ENCODE data around the gene USP40.

Gene USP40

GRCh38 chr2:233469261-233470010 is 97.1 kb downstream of the USP40 start:
- no peaks in the 10 kb centered on the region for H3K27me3 ChIP-seq (ENCODE audit: insufficient read depth, low read length, poor library complexity, severe bottlenecking)
- H3K9me2 ChIP-seq (replicated peaks; ENCODE audit: low read depth, low read length), result no peaks in the 10 kb centered on the region
- H3F3A ChIP-seq (ENCODE audit: low read depth), result no peaks in the 10 kb centered on the region
- peaks cover 56% of the 10 kb centered on the region; the same call in 1 of the 2 replicates for H3K36me3 ChIP-seq (ENCODE audit: insufficient read depth, low read length)
- H3K4me3 ChIP-seq (ENCODE audit: low read length, poor library complexity, severe bottlenecking), result no peak overlapping the region
- no peak overlapping the region for H3K4me2 ChIP-seq (ENCODE audit: low read depth, low read length, poor library complexity, severe bottlenecking)
- TF ChIP-seq CTCF (conservative IDR thresholded peaks at IDR 0.05; ENCODE audit: low read length) (no peak), EZH2phosphoT487 (IDR thresholded peaks at IDR 0.05; ENCODE audit: borderline replicate concordance) (no peak)
- H2AFZ ChIP-seq (ENCODE audit: low read length), result no peak overlapping the region
- no peak overlapping the region for H3K9ac ChIP-seq (ENCODE audit: low read depth, low read length, poor library complexity, severe bottlenecking)
- no peaks in the 10 kb centered on the region for H3K4me1 ChIP-seq (ENCODE audit: insufficient read depth, low read length, poor library complexity, severe bottlenecking)
- no peaks in the 10 kb centered on the region for H4K20me1 ChIP-seq (ENCODE audit: insufficient read depth, low read length, poor library complexity, severe bottlenecking)
- no peaks in the 10 kb centered on the region for H3K9me3 ChIP-seq (ENCODE audit: insufficient read depth, low read depth, low read length)
- H3K79me2 ChIP-seq (ENCODE audit: insufficient read depth, low read length), result no peaks in the 10 kb centered on the region

GRCh38 chr2:233468741-233469110 is 97.9 kb downstream of the USP40 start:
- Histone ChIP-seq H3K36me3 (ENCODE audit: insufficient read depth, low read length) (peaks cover 63% of the 10 kb centered on the region; the same call in 1 of the 2 replicates), H3K9me3 (ENCODE audit: insufficient read depth, low read depth, low read length) (no peaks in the 10 kb centered on the region), H3K4me2 (ENCODE audit: low read depth, low read length, poor library complexity, severe bottlenecking) (no peak overlapping the region), H3K9me2 (replicated peaks; ENCODE audit: low read depth, low read length) (no peaks in the 10 kb centered on the region), H4K20me1 (ENCODE audit: insufficient read depth, low read length, poor library complexity, severe bottlenecking) (no peaks in the 10 kb centered on the region), H3K79me2 (ENCODE audit: insufficient read depth, low read length) (no peaks in the 10 kb centered on the region), H3F3A (ENCODE audit: low read depth) (no peaks in the 10 kb centered on the region), H3K9ac (ENCODE audit: low read depth, low read length, poor library complexity, severe bottlenecking) (no peak overlapping the region), H2AFZ (ENCODE audit: low read length) (no peak overlapping the region), H3K27me3 (ENCODE audit: insufficient read depth, low read length, poor library complexity, severe bottlenecking) (no peaks in the 10 kb centered on the region), H3K4me3 (ENCODE audit: low read length, poor library complexity, severe bottlenecking) (no peak overlapping the region), H3K4me1 (ENCODE audit: insufficient read depth, low read length, poor library complexity, severe bottlenecking) (no peaks in the 10 kb centered on the region)
- TF ChIP-seq CTCF (conservative IDR thresholded peaks at IDR 0.05; ENCODE audit: low read length) (no peak), EZH2phosphoT487 (IDR thresholded peaks at IDR 0.05; ENCODE audit: borderline replicate concordance) (no peak)

GRCh38 chr2:233468047-233468740 is 98.4 kb downstream of the USP40 start:
- H3K9me2 ChIP-seq (replicated peaks; ENCODE audit: low read depth, low read length), result no peaks in the 10 kb centered on the region
- H3F3A ChIP-seq (ENCODE audit: low read depth), result no peaks in the 10 kb centered on the region
- H2AFZ ChIP-seq (ENCODE audit: low read length), result no peak overlapping the region
- no peaks in the 10 kb centered on the region for H3K9me3 ChIP-seq (ENCODE audit: insufficient read depth, low read depth, low read length)
- H3K4me1 ChIP-seq (ENCODE audit: insufficient read depth, low read length, poor library complexity, severe bottlenecking), result no peaks in the 10 kb centered on the region
- H3K27me3 ChIP-seq (ENCODE audit: insufficient read depth, low read length, poor library complexity, severe bottlenecking), result no peaks in the 10 kb centered on the region
- no peak overlapping the region for H3K9ac ChIP-seq (ENCODE audit: low read depth, low read length, poor library complexity, severe bottlenecking)
- H3K79me2 ChIP-seq (ENCODE audit: insufficient read depth, low read length), result no peaks in the 10 kb centered on the region
- H3K4me2 ChIP-seq (ENCODE audit: low read depth, low read length, poor library complexity, severe bottlenecking), result no peak overlapping the region
- H3K36me3 ChIP-seq (ENCODE audit: insufficient read depth, low read length), result peaks cover 68% of the 10 kb centered on the region; the same call in 1 of the 2 replicates
- TF ChIP-seq CTCF (conservative IDR thresholded peaks at IDR 0.05; ENCODE audit: low read length), result no peak
- no peaks in the 10 kb centered on the region for H4K20me1 ChIP-seq (ENCODE audit: insufficient read depth, low read length, poor library complexity, severe bottlenecking)
- H3K4me3 ChIP-seq (ENCODE audit: low read length, poor library complexity, severe bottlenecking), result no peak overlapping the region

Measured in Loucy (cell line).